Psoas muscle (tissue), 8 donors: Measurements from ENCODE around the gene C1orf21. TPM values are rescaled to one million over a fixed set of nuclear protein-coding genes. Genes with fewer than 3 reads are reported as not detected.

Experiments used
- ATAC-seq, 4 donors: fragments of 200-7000 bp; cut with Tn5 transposase; one replicate each; pipeline ENCODE4 v1.9.1; 2020; ENCODE audit warnings: moderate library complexity in 3 of 4, mild to moderate bottlenecking in 2 of 4
- DNase-seq, 2 donors: peaks; one replicate each; pipeline ENCODE4 v3.0.0-alpha.2; 2020
- H3K27ac ChIP-seq: fragments of 200-600 bp; one replicate; pipeline ENCODE4 v1.8.0; 2022
- H3K27me3 ChIP-seq, 3 donors: fragments of 200-600 bp in 1 of 3; one replicate each; pipeline versions ENCODE4 v1.6.1 to v1.8.0; 2013 to 2022; ENCODE audit warnings: low read length in 2 of 3, mild to moderate bottlenecking in 2 of 3, moderate library complexity in 1 of 3; ENCODE audit not compliant: insufficient read depth in 3 of 3
- H3K36me3 ChIP-seq, 2 donors: fragments of 200-600 bp in 1 of 2; one replicate each; pipeline versions ENCODE4 v1.6.1 to v1.8.0; 2013 to 2022; ENCODE audit warnings: low read depth in 1 of 2, mild to moderate bottlenecking in 1 of 2, moderate library complexity in 1 of 2; ENCODE audit not compliant: insufficient read depth in 1 of 2
- H3K4me1 ChIP-seq: fragments of 200-600 bp; one replicate; pipeline ENCODE4 v1.8.0; 2022
- H3K4me3 ChIP-seq: fragments of 200-600 bp; one replicate; pipeline ENCODE4 v1.8.0; 2022; ENCODE audit warnings: mild to moderate bottlenecking
- H3K9me3 ChIP-seq: fragments of 200-600 bp; one replicate; pipeline ENCODE4 v1.8.0; 2022
- WGBS, 3 donors: extraction: QIAGEN DNeasy Blood & Tissue Kit; methylation state at CpG; one replicate each; pipeline versions ENCODE4 v1.1.6 to v1.1.7; 2013; 5-methylcytosine and 5-hydroxymethylcytosine counted together
- intact Hi-C, 2 donors: fragments of 100-400 bp; cut with DNase I; formaldehyde crosslinking; loops; one replicate each; pipeline versions ENCODE4 v1.11.0 to v1.14.2; 2022
- polyA plus RNA-seq, 3 donors: library from polyadenylated mRNA; stranded (reverse); fragments of 200-250 nt; gene quantifications; one replicate each; pipeline ENCODE4 v1.2.3, GENCODE V29; 2013
- total RNA-seq, 4 donors: library from RNA; stranded (reverse); fragmentation: NEBNext Ultra II Directional in 2 of 4; extraction: Animal tissue kit (Norgen Biotek cat#: 25700) in 2 of 4; gene quantifications; one replicate each; pipeline versions ENCODE4 v1.2.1 to v1.2.4, GENCODE V29; 2021 to 2023
- TF ChIP-seq, protein P1 (sequence below): fragments of 200-600 bp; IDR thresholded peaks from one replicate; pipeline ENCODE4 v1.8.0; 2022; ENCODE audit warnings: antibody characterized with exemption
- donor health status: healthy with polysubstance abuse.
- donor health status: DM: no; HTN: no; CAD: no; lungs with moderate emphysema.
- donor health status: Bipolar disorder and iron deficiency.
- donor health status: healthy.
- donor health status: DM: yes; HTN: yes; CAD: no.
- donor health status: DM: no; HTN: no; CAD: no.
- donor health status: DM: no; HTN: no; CAD: no.
- donor health status: DM: yes; HTN: yes; CAD: no.

Gene C1orf21
- total and polyA plus RNA-seq, 7 donors = 55.5 to 216 (median 171) TPM

DNA sequence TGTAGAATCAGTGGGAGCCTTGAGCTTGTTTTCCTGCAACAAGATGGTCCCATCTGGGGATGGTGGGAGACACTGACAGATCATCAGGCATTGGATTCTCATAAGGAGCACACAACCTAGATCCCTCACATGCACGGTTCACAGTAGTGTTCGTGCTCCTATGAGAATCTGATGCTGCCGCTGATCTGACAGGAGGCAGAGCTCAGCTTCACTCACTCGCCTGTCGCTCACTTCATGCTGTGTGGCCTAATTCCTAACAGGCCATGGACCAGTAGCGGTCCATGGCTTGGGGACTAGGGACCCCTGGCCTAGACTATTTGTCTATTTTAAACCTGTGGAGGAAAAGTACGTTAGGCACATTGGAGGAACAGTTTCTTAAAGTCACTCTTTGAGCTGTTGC, 227.8 kb downstream of the C1orf21 start:
- intact Hi-C loops = no loop called here

DNA sequence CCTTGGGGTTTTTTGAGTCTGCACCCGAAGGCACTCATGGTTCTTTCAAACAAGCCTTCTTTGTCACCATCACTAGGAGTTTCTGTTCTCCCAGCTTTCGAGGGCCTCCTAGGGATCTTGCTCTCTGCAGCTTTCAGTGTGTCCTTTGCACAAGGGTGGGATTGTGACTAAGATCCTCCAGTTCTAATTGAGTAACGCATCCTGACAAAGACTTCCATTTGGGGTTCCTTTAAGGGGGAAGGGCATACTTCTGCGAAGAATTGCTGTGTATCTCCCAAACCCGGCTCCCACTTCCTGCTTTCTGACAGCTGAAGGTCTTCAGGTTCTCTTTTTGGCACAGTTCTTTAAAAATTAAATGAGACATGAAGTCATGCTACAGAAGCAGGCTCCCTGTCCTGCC, 228.5 kb downstream of the C1orf21 start:
- 68 to 74% (median 73%) methylated on average over 5 of the region's 5 CpGs for WGBS, 3 donors
- Histone ChIP-seq H3K36me3 (peaks cover 5 to 10% of the 10 kb centered on the region in 2 donors), H3K4me3 (no peak overlapping the region), H3K9me3 (no peaks in the 10 kb centered on the region), H3K27ac (no peak overlapping the region), H3K27me3 (no peaks in the 10 kb centered on the region), H3K4me1 (peaks cover 5% of the 10 kb centered on the region)
- TF ChIP-seq, protein P1, sequence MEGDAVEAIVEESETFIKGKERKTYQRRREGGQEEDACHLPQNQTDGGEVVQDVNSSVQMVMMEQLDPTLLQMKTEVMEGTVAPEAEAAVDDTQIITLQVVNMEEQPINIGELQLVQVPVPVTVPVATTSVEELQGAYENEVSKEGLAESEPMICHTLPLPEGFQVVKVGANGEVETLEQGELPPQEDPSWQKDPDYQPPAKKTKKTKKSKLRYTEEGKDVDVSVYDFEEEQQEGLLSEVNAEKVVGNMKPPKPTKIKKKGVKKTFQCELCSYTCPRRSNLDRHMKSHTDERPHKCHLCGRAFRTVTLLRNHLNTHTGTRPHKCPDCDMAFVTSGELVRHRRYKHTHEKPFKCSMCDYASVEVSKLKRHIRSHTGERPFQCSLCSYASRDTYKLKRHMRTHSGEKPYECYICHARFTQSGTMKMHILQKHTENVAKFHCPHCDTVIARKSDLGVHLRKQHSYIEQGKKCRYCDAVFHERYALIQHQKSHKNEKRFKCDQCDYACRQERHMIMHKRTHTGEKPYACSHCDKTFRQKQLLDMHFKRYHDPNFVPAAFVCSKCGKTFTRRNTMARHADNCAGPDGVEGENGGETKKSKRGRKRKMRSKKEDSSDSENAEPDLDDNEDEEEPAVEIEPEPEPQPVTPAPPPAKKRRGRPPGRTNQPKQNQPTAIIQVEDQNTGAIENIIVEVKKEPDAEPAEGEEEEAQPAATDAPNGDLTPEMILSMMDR = no peak
- ATAC-seq = no peak
- intact Hi-C loops = no loop called here
- DNase-seq = no peak

More for the DNA sequence above, 227.8 kb downstream of the C1orf21 start:
- H3K9me3 ChIP-seq = no peaks in the 10 kb centered on the region
- H3K4me1 ChIP-seq = no peaks in the 10 kb centered on the region
- 94 to 99% (median 96%) methylated on average over 7 of the region's 7 CpGs for WGBS, 3 donors
- ATAC-seq = no peak
- H3K27me3 ChIP-seq = no peaks in the 10 kb centered on the region
- TF ChIP-seq, protein P1 = no peak
- H3K4me3 ChIP-seq = no peak overlapping the region
- H3K27ac ChIP-seq = no peak overlapping the region
- peaks cover 4 to 5% of the 10 kb centered on the region in 2 donors for H3K36me3 ChIP-seq
- DNase-seq = no peak

DNA sequence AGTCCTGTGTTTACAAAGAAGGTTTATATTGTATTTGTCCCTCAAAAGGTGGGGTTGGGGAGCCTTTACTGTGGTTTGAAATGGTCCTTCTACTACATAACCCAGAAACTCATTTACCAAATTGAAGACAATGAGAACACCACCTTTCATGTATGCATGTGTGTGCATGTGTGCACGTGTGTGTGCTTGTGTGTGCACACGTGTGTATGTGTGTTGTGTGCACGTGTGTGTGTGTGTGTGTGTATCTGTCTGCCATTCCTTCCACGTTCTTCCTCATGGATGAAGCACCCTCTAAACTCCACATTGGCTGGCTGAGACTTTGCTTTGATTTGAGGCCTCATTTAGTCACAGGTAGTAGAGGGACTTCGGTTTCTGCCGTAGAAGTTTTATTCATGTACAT, 229.7 kb downstream of the C1orf21 start:
- peaks cover 5 to 18% of the 10 kb centered on the region in 2 donors for H3K36me3 ChIP-seq
- ATAC-seq = no peak
- H3K27ac ChIP-seq = no peak overlapping the region
- DNase-seq = no peak
- intact Hi-C loops = no loop called here
- no peaks in the 10 kb centered on the region for H3K27me3 ChIP-seq
- peaks cover 17% of the 10 kb centered on the region for H3K4me1 ChIP-seq
- no peak overlapping the region for H3K4me3 ChIP-seq
- TF ChIP-seq, protein P1 = no peak
- no peaks in the 10 kb centered on the region for H3K9me3 ChIP-seq
- 86 to 92% (median 88%) methylated on average over 6 of the region's 6 CpGs for WGBS, 3 donors

DNA sequence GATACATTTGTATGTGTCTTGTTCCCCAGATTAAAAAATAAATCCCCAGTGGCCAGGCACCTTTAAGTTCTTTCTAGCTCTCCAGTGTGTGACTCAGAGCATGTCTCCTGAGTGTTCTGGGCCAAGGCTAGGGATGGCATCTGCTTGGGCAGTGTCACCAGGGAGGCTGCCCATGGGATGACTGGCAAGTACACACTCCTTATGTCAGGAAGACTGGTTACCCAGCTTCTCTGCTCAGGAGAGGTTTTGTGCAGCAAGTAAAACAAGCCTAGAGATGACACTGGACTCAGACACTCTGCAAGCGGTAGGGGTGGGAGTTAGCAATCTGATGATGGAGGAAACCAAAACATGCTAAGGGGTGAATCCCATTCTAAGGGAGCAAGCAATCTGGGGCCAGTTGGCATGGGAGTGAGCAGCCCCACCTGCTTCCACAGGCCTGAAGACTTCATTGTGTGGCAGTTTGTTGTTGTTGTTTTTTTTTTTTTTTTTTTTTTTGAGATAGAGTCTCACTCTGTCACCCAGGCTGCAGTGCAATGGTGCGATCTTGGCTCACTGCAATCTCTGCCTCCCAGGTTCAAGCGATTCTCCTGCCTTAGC, 230.7 kb downstream of the C1orf21 start:
- Histone ChIP-seq H3K27ac (no peak overlapping the region), H3K27me3 (no peaks in the 10 kb centered on the region), H3K4me1 (peaks cover 27% of the 10 kb centered on the region), H3K9me3 (no peaks in the 10 kb centered on the region), H3K36me3 (peaks cover 5 to 18% of the 10 kb centered on the region in 2 donors), H3K4me3 (no peak overlapping the region)
- WGBS, 3 donors = 96 to 100% (median 98%) methylated on average over 3 of the region's 3 CpGs
- TF ChIP-seq, protein P1 = no peak
- ATAC-seq (peak in 3 of 4 donors; percentile 42 to 76 (median 52)), DNase-seq (no peak)
- intact Hi-C loops = no loop called here

DNA sequence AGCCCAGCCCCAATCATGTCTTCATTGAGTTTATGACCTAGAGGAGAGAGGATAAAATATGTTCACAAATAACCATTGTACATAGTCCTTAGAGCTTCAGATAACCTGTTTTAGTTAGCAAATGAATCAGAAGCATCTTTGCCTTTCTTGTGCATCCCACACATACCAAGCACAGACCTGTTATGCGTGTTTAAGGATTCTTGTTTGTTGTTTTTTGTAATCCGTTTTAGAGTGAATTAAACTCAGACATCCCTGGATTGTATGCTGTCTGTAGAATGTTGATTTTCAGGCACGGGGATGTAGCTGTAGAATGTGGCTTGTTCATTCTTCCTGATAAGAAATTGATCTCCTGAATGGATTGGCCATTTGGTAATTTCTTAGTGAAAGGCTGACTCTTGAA, 232.0 kb downstream of the C1orf21 start:
- ATAC-seq (no peak), DNase-seq (no peak)
- TF ChIP-seq, protein P1 = no peak
- H3K27me3 ChIP-seq = no peaks in the 10 kb centered on the region
- no peak overlapping the region for H3K4me3 ChIP-seq
- H3K36me3 ChIP-seq = peaks cover 5 to 18% of the 10 kb centered on the region in 2 donors
- intact Hi-C loops = no loop called here
- no peaks in the 10 kb centered on the region for H3K9me3 ChIP-seq
- peaks cover 39% of the 10 kb centered on the region for H3K4me1 ChIP-seq
- H3K27ac ChIP-seq = no peak overlapping the region
- 95 to 97% (median 96%) methylated on average over 3 of the region's 3 CpGs for WGBS, 3 donors
